NCI-H82 (cell line): Measurements from ENCODE around the gene FRYL.
"Not testable (repeated sequence)": the region's sequence is repeated elsewhere in the genome, so short reads cannot be mapped to it uniquely, and the experiment has no call there.

Experiments used
- DNase-seq: peaks from one replicate; lab custom pipeline; 2025; lab: John Stamatoyannopoulos, UW

Gene FRYL

DNA sequence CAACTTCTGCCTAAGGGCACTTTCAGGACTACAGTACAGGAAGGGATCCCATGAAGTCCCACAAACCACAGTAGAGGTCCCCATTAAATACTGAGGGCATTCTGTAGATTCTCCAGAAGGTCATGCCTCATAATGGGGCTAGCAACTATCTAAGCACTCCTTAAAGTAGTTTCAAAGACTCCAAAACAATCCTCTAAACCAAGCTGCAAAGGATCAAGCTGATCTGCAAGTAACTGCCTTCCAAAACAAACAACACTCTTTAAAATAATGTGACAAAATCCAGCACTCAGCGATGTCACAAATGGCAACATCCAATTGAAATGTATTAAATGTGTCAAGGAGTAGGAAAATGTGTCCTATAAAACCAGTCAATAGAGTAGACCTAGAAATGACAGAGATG lies 118.7 kb downstream of the FRYL start:
- no peak for DNase-seq

DNA sequence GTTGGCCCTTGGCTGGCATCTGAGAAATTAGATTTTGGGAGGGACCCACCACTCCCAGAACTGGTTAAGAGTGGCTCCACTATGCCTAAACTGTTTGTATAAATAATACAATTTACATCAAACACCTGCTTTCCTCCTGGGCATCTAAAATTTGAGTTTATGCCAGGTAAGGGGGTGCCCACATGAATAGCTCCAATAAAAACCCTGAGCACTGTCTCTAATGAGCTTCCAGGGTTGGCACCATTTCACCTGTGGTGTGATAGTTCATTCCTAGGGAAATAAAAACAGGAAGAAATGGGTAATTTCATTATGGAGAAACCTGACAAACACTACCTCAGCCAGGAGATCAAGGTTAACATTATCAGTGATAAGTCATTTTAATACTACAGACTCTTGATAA lies 119.7 kb downstream of the FRYL start:
- DNase-seq: no peak

DNA sequence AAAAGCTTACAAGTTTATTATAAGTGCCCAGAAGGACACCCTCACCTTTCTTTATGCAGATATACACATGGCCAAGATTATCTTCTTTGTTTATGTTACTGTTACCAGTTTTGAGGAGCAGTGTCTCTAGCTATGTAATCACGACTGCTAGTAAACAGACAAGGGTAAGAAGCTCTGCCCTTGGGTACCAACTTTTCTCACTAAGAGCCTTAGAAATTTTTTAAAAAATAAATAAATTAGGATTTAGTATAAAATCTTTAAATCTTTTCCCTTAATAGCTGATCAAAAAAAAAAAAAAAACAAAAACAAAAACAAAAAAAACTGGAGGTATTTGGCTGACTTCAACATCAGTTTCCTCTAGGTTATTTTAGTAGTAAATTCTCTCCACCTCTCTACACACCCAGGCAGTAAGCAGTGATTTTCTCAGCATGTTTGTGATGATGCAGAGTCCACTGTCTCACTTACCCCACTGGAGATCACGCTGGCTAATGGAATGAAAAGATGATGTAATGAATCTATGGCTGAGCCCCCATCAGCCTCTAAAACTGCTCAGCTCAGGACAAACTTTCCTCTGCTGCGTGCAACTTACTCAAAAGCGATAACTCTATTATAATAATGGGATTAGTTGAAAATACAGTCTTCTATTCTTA lies 125.9 kb downstream of the FRYL start:
- peak; percentile 46 for DNase-seq

DNA sequence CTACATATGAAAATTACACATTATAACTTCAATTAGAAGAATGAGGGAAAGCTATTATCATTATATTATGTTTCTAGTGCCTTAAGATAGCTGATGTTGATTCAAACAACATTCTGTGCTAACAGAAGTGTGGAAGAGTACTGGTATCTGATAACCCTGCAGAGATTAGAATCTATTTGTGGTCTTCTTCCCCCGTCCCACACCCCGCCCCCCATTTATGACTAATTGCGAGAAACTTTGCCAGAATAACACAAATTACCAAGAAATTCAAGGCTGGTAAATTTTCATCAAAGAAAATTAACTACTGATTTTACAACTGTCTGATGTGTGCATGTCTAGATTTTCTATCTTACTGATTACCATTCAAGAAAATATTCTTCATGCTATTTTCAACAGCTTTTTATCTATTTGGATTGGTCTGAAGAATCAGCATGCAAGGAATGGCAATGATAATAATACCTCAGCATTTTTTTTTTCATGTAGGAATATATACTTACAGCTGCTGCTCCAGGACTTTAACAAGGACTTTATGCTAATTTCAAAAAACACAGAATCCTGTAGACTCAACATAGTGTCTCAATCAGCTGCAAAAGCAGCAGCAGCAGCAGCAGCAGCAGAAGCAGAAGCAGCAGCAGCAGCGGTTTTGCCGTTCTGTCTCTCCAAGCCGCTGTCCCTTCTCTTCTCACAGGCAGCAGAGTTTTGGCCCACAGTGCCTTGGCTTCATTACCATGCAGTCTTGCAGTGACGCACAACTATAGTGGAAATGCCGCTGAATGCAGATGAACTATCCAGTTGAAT lies 126.7 kb downstream of the FRYL start:
- DNase-seq: no peak

DNA sequence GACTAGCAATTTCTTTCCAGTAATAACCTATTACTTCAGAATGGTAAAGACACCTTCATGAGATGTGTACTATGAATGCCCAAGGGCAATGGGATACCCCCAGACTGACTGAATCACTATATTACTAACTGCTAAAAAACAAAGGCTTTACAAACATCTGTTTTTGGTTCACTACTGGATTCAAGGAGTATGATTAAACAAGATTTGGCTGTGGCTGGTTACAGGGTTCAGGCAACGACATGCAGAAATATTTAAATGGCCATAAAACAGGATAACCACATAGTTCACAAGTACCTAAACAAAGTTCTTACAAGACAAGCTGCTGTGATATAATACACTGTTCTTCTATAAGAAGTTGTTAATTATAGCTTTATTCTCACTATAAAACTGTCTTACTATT lies 128.2 kb downstream of the FRYL start:
- no peak for DNase-seq

DNA sequence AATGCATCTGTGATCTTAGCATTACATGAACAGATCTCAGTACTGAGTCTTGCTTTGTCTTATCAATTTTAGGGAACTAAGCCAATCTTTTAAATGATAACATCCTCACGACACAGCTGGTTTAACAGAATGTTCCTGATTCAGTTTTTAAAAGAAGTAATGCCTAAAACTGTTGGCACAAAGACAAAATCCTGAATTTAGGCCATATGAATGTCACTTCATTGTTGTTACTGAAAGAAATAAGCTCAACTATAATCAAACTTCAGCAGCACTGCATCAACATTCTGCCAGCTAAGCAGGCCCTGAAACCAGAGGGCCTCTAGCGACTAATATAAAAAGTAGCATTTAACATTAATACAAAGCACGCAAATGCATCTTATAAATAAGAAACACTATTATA lies 130.6 kb downstream of the FRYL start:
- DNase-seq: no peak

DNA sequence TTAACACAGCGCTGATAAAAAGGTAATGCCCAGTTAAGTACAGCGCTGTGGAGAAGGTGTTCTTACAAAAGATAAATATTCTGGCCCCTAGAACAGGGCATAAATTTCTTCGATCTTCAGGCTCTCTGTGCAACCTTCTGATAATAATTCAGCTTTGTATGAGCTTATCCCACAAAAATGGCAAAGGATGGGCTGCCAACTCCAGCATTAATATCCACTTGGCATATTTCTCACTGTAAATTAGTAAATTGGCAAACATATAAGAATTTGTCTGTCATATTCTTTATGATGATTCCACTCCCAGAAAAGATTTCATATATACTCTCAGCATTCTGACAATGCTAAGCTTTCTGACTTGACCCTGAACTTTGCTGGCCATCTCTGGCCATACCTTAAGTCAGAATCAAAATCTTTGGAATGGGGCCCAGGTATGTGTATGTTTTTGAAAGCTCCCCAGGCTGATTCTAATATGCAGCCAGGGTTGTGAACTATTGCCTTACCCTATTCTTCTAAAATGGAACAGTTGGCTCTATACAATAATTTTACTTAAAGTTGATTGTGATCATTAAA lies 134.8 kb downstream of the FRYL start:
- no peak for DNase-seq

DNA sequence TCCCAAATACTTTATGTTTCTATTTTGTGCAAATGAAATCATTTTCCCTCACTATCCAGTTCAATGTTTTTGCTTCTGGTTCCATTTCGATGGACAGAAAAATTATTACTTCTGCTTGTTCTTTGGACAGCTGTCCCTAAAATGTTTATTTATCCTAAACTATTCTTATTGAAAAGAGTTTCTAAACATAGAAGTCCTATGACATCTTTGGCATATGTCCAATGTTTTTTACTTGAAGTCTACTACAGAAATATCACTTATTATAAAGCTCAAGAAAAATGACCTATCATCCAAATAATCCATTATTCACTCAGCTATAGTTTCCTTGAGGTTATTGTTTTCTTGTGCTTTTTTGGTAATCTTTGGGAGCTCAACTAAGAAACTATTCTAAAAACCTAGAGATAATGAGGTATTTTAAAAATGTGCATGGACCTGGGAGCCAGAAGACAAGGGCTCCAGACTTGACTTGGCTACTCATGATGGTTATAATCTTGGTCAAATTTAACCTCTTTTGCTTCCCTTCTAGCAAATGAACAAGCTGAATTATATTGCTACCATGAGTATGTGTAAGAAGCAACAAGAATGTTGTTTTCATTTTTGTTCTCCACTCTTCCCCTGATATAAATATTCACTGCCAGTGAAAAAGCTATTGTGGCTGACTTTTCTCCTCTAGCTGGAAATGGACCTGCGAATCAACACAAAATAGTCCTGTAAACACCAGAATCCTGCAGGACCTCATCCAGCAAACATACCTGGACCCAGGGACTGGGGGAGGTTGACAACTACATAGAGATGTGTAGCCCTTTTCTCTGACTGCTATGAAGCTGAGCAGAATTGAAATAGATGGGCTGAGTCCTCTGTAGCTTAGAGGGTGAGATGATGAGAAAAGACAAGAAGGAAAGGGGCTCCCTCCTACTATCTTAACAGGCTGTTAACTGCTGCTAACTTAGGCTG lies 137.4 kb downstream of the FRYL start:
- peak; percentile 14 for DNase-seq

DNA sequence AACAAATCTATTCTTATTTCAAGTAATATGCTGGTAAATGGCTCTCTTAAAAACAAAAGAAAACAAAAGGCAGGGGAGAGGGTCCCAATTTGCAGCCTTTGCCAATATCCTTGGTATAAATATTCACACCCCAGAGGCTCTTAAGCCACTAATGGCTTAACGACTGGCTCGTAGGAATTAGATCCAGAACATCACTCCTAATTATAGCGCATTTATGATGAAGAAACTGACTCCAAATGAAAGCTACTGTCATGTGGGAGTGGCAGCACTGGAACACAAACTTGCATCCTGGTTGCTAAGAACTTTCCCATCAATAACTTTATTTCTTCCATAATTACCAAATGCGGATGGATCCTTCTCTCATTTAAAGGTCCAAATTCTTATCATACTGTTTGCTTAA lies 138.7 kb downstream of the FRYL start:
- DNase-seq: peak; percentile 45

DNA sequence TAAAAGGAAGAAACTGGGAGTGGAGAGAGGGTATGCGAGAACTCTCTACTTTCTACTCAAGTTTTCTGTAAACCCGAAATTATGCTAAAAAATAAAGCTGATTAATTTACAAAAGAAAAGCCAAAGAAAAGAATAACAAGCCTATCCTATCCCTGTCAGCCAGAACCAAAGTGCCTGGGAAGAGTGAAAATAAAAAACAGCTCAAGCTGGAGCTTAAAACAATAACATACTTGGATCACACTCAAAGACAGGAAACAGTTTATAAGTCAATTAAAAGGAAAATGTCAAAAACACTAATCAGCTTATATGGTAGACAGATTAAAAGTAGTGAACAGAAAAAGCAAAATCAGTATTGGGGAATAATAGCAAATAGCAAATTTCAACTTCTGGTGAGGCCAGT lies 139.4 kb downstream of the FRYL start:
- DNase-seq: peak; percentile 20

DNA sequence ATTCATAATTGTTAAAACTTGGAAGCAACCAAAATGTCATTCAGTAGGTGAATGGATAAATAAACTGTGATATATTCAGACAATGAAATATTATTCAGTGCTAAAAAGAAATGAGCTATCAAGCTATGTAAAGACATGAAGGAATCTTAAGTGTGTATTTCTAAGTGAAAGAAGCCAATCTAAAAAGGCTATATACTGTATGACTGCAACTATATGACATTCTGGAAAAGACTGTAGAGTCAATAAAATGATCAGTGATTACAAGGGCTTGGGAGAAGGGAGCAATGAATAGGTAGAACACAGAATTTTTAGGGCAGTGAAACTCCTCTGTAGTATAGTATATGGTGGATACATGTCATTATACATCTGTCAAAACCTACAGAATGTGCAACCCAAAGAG lies 139.9 kb downstream of the FRYL start:
- DNase-seq: no peak

DNA sequence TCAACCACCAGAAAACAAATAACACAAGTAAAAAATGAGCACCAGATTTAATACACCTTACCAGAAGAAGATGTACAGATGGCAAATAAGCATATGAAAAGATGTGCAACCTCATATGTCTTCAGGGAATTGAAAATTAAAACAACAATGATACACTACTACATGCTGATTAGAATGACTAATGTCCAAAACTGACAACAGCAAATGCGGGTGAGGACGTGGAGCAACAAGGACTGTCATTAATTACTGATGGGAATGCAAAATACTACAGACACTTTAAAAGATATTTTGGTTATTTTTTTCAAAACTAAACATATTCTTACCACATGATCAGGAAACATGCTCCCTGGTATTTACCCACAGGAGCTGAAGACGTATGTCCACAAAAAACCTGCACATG lies 140.3 kb downstream of the FRYL start:
- DNase-seq: no peak

DNA sequence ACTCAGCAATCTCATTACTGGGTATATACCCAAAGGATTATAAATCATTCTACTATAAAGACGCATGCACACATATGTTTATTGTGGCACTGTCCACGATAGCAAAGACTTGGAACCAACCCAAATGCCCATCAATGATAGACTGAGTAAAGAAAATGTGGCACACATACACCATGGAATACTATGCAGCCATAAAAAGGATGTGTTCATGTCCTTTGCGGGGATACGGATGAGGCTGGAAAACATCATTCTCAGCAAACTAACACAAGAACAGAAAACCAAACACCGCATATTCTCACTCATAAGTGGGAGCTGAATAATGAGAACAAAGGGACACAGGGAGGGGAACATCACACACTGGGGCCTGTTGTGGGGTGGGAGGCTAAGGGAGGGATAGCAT lies 141.5 kb downstream of the FRYL start:
- not testable (repeated sequence) for DNase-seq

DNA sequence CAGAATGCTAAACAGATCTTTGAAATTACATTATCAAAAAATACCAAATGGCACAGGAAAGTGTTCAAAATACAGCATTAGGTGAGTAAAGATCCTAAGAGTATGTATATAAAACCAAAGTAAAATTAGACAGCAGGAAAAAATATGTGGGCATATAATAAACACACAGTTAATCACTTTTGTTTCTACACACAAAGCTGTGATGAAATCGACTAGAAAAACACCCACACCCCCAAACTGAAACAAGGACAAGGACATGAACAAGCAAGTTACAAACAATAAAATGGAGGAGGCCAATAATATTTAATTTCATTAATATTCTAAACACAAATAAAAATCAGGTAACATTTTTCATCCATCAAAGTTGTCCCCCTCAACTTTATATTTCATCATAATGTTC lies 143.2 kb downstream of the FRYL start:
- DNase-seq: no peak

DNA sequence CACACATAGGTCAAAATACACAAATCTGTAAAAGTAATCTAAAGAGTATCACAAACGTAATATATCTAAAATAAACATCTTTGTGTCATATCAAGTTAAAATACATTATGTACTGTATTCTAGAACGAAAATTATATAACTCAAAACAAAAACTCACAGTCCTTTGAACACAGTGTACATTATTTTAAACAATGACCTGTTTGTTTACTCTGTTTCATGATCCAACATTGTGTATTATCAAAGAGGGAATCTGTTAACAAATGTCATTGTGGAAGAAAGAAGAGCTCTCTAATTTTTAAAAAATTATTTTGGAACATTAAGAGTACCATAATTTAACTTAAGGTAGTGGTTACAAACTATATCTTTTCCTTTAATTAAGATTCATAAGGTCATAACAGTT lies 144.1 kb downstream of the FRYL start:
- no peak for DNase-seq

DNA sequence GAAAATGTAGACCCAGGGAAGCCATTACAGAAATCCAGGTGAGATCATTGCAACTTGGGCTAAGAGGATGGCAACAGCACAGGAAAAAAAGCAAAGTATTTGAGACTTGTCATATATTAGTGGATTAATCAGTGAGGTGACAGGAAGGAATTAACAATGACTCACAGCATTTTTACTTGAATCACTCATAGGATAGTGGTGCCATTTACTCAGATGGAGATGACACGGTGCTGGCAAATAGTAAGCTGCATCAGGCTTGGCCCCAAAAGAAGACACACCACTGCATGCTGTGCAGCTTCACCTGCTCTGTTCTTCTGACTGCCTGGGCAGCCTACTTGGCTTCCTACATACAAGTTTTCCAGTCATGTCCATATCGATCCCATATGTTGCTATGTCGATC lies 144.8 kb downstream of the FRYL start:
- peak; percentile 37 for DNase-seq

DNA sequence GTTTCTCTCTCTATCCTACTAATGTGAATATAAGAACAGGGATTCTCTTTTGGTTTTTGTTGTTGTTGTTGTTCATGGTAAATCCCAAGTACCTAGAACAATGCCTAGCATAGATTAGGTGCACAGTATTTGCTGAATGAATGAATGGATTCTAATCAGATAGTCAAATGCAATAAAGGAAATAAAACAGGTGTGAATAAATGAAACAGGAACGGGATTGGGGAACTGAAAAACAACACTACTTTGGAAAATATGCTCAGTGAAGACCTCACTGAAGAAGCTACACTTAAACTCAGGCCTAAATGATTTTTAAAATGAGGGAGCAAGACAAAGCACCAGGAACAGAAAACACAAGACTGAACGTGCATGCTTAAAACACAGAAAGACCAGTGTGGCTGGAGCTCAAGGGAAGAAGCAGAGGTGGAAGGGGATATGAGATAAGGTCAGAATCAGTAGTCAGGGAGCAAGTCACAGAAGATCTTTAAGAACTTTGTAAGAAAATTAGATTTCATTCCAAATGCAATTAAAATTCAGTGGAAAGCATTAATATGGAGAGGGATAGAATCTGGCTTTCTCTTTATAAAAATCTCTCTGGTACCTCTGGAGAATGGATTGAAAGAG lies 145.3 kb downstream of the FRYL start:
- no peak for DNase-seq

DNA sequence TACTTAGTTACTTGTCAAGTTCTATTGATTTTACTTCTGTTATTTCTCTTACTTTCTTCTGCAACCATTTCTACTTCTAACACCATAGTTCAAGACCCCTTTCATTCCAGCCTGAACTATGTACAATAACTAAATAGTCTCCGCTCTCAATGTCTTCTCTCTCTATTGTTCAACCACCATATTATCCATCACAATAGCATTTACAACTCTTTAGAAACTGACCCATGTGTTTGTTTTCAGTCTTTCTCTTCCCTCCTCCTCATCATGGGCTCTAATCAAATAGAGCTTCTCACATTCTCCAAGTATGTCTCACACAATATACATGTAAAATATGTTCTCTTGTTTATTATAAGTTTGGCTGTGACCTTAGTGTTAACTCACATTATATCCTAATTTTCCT lies 146.4 kb downstream of the FRYL start:
- no peak for DNase-seq

DNA sequence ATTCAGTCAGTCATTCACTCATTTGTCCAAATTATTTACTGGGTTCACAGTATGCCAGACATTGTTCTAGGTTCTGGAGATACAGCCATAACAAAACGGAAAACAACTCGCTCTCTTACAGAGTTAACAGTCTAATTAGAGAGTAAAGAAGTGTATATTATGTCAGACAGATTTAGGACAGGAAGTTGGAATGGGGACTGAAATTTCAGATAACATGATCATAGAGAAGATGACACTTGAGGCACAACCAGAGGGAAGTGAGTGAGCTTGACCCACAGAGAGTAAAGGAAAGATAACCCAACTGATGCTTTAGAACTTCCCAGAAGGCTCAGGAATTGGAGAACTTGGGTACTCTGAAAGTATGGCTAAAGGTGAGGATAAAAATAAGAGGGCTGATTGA lies 150.6 kb downstream of the FRYL start:
- DNase-seq: no peak

DNA sequence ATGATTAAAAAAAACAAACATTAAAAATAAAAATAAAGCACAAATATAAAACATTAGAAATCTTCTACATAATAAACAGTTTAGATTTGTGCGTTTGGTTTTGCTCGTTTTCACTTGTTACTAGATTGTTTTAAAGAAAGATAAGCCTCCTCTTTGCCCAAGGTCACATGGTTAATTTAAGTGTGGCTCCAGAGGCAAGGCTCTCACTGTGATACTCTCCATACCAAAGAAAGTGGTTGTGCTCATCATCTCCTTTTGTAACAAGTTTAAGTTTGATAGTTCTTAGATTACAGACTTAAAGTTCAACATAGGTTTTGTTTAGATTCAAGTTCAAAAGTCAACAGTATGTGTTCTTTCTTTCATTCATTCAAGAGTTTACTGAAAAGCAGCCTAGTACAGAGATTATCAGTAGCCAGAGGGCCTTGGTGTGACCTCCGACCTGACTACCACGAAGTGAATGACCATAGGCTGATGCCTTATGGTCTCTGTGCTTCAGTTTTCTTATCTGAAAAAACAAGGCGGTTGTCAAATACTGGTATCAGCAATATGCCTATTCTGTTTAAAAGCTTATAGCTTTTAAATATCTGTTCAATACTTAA lies 156.8 kb downstream of the FRYL start:
- DNase-seq: no peak

DNA sequence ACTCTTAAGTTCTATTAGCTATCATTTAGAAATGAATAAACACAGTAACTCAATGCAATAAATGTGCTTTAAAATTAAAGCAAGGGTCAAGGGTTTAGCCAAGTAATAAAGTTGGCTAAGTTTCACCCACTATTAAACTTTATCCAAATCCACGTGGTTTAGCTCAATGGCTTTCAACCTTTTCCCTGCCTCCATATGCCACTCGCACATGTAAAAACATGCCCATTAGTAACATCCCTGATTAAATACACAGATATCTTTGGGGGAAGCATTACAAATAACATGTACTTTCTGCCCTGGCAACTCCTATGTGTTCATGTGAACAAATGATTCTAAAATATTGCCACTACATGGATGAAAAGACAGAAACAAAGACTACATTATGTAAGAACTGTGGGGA lies 159.2 kb downstream of the FRYL start:
- DNase-seq: no peak

DNA sequence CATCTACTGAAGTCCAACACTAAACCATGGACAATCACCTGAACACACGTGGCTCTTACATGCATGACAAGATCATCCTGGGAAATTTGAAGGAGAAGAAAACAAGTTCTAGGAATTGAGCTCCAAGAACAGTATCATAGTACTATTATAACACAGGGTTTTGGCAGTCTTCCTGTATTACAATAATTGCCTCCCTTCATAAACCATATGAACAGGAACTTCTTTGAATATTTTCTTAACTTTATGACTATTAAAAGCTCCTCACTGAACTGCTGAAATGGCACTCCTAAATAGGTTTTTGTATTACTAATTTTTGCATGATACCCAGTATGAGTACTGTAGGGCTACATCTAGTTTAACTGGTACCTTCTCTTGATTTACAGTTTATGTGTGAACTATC lies 160.0 kb downstream of the FRYL start:
- no peak for DNase-seq
